ENCODE data around the gene ANXA6. TPM values are rescaled to one million over a fixed set of nuclear protein-coding genes. Genes with fewer than 3 reads are reported as not detected.

ANXA6 gene
- total RNA-seq, 1 donor from 2014 or later = 224 TPM

DNA sequence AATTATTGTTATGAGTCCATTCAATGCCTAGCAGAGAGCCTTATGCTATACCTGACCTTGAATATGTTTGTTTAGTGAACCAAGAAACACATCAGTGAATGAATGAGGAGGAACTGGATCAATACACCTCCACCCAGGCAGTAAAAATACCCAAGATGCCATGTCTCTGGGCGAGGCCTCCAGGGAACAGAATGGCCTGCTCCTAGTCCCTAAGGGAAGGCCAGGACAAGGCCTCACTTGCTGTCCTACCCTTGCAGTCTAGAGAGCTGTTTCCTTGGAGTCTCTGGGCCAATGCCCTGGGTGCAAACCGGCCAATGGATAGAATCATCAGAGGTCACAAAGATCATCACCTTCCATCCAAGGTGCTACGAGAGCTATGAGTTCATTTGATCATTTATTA lies 102.9 kb downstream of the ANXA6 start:
- H3K4me1 Mint-ChIP-seq (ENCODE audit: unreplicated experiment) = peaks cover 9% of the 10 kb centered on the region
- no peaks in the 10 kb centered on the region for H3K9me3 Mint-ChIP-seq (ENCODE audit: unreplicated experiment)
- TF ChIP-seq, protein P1, sequence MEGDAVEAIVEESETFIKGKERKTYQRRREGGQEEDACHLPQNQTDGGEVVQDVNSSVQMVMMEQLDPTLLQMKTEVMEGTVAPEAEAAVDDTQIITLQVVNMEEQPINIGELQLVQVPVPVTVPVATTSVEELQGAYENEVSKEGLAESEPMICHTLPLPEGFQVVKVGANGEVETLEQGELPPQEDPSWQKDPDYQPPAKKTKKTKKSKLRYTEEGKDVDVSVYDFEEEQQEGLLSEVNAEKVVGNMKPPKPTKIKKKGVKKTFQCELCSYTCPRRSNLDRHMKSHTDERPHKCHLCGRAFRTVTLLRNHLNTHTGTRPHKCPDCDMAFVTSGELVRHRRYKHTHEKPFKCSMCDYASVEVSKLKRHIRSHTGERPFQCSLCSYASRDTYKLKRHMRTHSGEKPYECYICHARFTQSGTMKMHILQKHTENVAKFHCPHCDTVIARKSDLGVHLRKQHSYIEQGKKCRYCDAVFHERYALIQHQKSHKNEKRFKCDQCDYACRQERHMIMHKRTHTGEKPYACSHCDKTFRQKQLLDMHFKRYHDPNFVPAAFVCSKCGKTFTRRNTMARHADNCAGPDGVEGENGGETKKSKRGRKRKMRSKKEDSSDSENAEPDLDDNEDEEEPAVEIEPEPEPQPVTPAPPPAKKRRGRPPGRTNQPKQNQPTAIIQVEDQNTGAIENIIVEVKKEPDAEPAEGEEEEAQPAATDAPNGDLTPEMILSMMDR (IDR thresholded peaks at IDR 0.05; ENCODE audit: unreplicated experiment) = no peak
- H3K4me3 Mint-ChIP-seq (ENCODE audit: unreplicated experiment) = no peak overlapping the region
- no peak overlapping the region for H3K27ac Mint-ChIP-seq (ENCODE audit: unreplicated experiment)
- no peak for DNase-seq (ENCODE audit: low spot score)
- peaks cover 11% of the 10 kb centered on the region for H3K27me3 Mint-ChIP-seq (ENCODE audit: unreplicated experiment)
- H3K36me3 Mint-ChIP-seq (ENCODE audit: low read depth, unreplicated experiment) = peaks cover 40% of the 10 kb centered on the region

GRCh38 chr5:151053796-151054462 lies 103.7 kb downstream of the ANXA6 start:
- H3K27ac Mint-ChIP-seq (ENCODE audit: unreplicated experiment) = no peak overlapping the region
- peaks cover 9% of the 10 kb centered on the region for H3K4me1 Mint-ChIP-seq (ENCODE audit: unreplicated experiment)
- peaks cover 37% of the 10 kb centered on the region for H3K36me3 Mint-ChIP-seq (ENCODE audit: low read depth, unreplicated experiment)
- peaks cover 11% of the 10 kb centered on the region for H3K27me3 Mint-ChIP-seq (ENCODE audit: unreplicated experiment)
- H3K4me3 Mint-ChIP-seq (ENCODE audit: unreplicated experiment) = no peak overlapping the region
- no peak for DNase-seq (ENCODE audit: low spot score)
- H3K9me3 Mint-ChIP-seq (ENCODE audit: unreplicated experiment) = no peaks in the 10 kb centered on the region
- TF ChIP-seq, protein P1 (IDR thresholded peaks at IDR 0.05; ENCODE audit: unreplicated experiment) = no peak

- TF ChIP-seq, protein P1 (IDR thresholded peaks at IDR 0.05; ENCODE audit: unreplicated experiment) = no peak
- Mint-ChIP-seq H3K9me3 (ENCODE audit: unreplicated experiment) (no peaks in the 10 kb centered on the region), H3K27ac (ENCODE audit: unreplicated experiment) (no peak overlapping the region)
These were observed 104.7 kb downstream of the ANXA6 start for GRCh38 chr5:151052836-151053235.

GRCh38 chr5:151051931-151052608 lies 105.5 kb downstream of the ANXA6 start:
- peaks cover 8% of the 10 kb centered on the region for H3K27me3 Mint-ChIP-seq (ENCODE audit: unreplicated experiment)
- no peaks in the 10 kb centered on the region for H3K9me3 Mint-ChIP-seq (ENCODE audit: unreplicated experiment)
- no peak overlapping the region for H3K4me3 Mint-ChIP-seq (ENCODE audit: unreplicated experiment)
- TF ChIP-seq, protein P1 (IDR thresholded peaks at IDR 0.05; ENCODE audit: unreplicated experiment) = no peak
- H3K36me3 Mint-ChIP-seq (ENCODE audit: low read depth, unreplicated experiment) = peaks cover 37% of the 10 kb centered on the region
- DNase-seq (ENCODE audit: low spot score) = no peak
- H3K27ac Mint-ChIP-seq (ENCODE audit: unreplicated experiment) = no peak overlapping the region
- H3K4me1 Mint-ChIP-seq (ENCODE audit: unreplicated experiment) = peaks cover 7% of the 10 kb centered on the region

More at GRCh38 chr5:151052836-151053235, 104.7 kb downstream of the ANXA6 start:
- H3K27me3 Mint-ChIP-seq (ENCODE audit: unreplicated experiment) = peaks cover 11% of the 10 kb centered on the region
- H3K4me1 Mint-ChIP-seq (ENCODE audit: unreplicated experiment) = peaks cover 9% of the 10 kb centered on the region
- H3K4me3 Mint-ChIP-seq (ENCODE audit: unreplicated experiment) = no peak overlapping the region
- H3K36me3 Mint-ChIP-seq (ENCODE audit: low read depth, unreplicated experiment) = peaks cover 36% of the 10 kb centered on the region
- no peak for DNase-seq (ENCODE audit: low spot score)

Data from endothelial cell (in vitro differentiated cells).